GM12878 (cell line): Measurements from ENCODE around the gene ARF3. TPM values are rescaled to one million over a fixed set of nuclear protein-coding genes. Genes with fewer than 3 reads are reported as not detected.

Experiments used
- CHD2 ChIP-seq: IDR thresholded peaks from 2 replicates; pipeline ENCODE4 v1.6.1; 2011; ENCODE audit warnings: low read depth, low read length, improper control_type of control experiment, borderline replicate concordance
- EGR1 ChIP-seq, 2 experiments: IDR thresholded peaks; 1 replicate in 1 of 2; 2 replicates in 1 of 2; pipeline ENCODE4 v1.6.1; 2011 to 2012; ENCODE audit warnings: low read depth in 2 of 2, low read length in 2 of 2, borderline replicate concordance in 1 of 2, mild to moderate bottlenecking in 1 of 2, moderate library complexity in 1 of 2
- FOXM1 ChIP-seq: IDR thresholded peaks from 2 replicates; pipeline ENCODE4 v1.6.1; 2012; ENCODE audit warnings: low read depth, mild to moderate bottlenecking, inconsistent platforms, low read length, moderate library complexity
- HCFC1 ChIP-seq: fragments of 150-350 bp; IDR thresholded peaks from 2 replicates; pipeline ENCODE4 v1.6.1; 2014; ENCODE audit warnings: low read length
- HDAC2 ChIP-seq: fragments of 200-600 bp; sonication (generic); IDR thresholded peaks from 2 replicates; pipeline ENCODE4 v1.6.1; 2017
- HDAC6 ChIP-seq: fragments of 200-600 bp; sonication (generic); IDR thresholded peaks from one replicate; pipeline ENCODE4 v1.8.0; 2017; ENCODE audit warnings: antibody characterized with exemption; ENCODE audit not compliant: unreplicated experiment
- IRF5 ChIP-seq: fragments of 450-650 bp; IDR thresholded peaks from 2 replicates; pipeline ENCODE4 v1.6.1; 2017; ENCODE audit warnings: borderline replicate concordance
- JUND ChIP-seq: IDR thresholded peaks from 2 replicates; pipeline ENCODE4 v1.6.1; 2012; ENCODE audit warnings: low read depth, mild to moderate bottlenecking, low read length, improper control_type of control experiment, moderate library complexity
- MEF2B ChIP-seq: fragments of 450-650 bp; IDR thresholded peaks from 2 replicates; pipeline ENCODE4 v1.6.1; 2018; ENCODE audit warnings: mild to moderate bottlenecking, moderate library complexity; ENCODE audit not compliant: partially characterized antibody, poor library complexity, severe bottlenecking
- NFXL1 ChIP-seq: fragments of 450-650 bp; IDR thresholded peaks from 2 replicates; pipeline ENCODE4 v1.6.1; 2017; ENCODE audit warnings: antibody characterized with exemption, mild to moderate bottlenecking, borderline replicate concordance
- NR2C1 ChIP-seq: fragments of 450-650 bp; IDR thresholded peaks from 2 replicates; pipeline ENCODE4 v1.6.1; 2017; ENCODE audit warnings: antibody characterized with exemption, mild to moderate bottlenecking, moderate library complexity
- PBX3 ChIP-seq: IDR thresholded peaks from 2 replicates; pipeline ENCODE4 v1.6.1; 2011; ENCODE audit warnings: mild to moderate bottlenecking, low read depth, low read length, moderate library complexity; ENCODE audit not compliant: insufficient replicate concordance
- PKNOX1 ChIP-seq: fragments of 450-650 bp; IDR thresholded peaks from 2 replicates; pipeline ENCODE4 v1.6.1; 2016; ENCODE audit warnings: mild to moderate bottlenecking
- POU2F2 ChIP-seq: IDR thresholded peaks from 3 replicates; pipeline ENCODE4 v1.6.1; 2011; ENCODE audit warnings: low read depth, mild to moderate bottlenecking, low read length, borderline replicate concordance
- RBBP5 ChIP-seq: fragments of 200-600 bp; sonication (generic); conservative IDR thresholded peaks from 2 replicates; pipeline ENCODE4 v1.6.1; 2016
- RFX5 ChIP-seq: IDR thresholded peaks from 2 replicates; pipeline ENCODE4 v1.6.1; 2011; ENCODE audit warnings: low read depth, low read length, improper control_type of control experiment
- SMARCA5 ChIP-seq: fragments of 450-650 bp; IDR thresholded peaks from 2 replicates; pipeline ENCODE4 v1.6.1; 2017; ENCODE audit warnings: mild to moderate bottlenecking
- SMC3 ChIP-seq: IDR thresholded peaks from 2 replicates; pipeline ENCODE4 v1.6.1; 2011; ENCODE audit warnings: low read length, improper control_type of control experiment, borderline replicate concordance
- SREBF1 ChIP-seq: IDR thresholded peaks from 2 replicates; pipeline ENCODE4 v1.6.1; 2012; ENCODE audit warnings: mild to moderate bottlenecking, low read length
- TCF7 ChIP-seq: IDR thresholded peaks from 2 replicates; pipeline ENCODE4 v1.6.1; 2014; ENCODE audit warnings: antibody characterized with exemption, borderline replicate concordance
- ZNF622 ChIP-seq: fragments of 450-650 bp; IDR thresholded peaks from 2 replicates; pipeline ENCODE4 v1.6.1; 2017; ENCODE audit warnings: mild to moderate bottlenecking, inconsistent platforms
- ZNF687 ChIP-seq: fragments of 450-650 bp; IDR thresholded peaks from 2 replicates; pipeline ENCODE4 v1.6.1; 2017; ENCODE audit warnings: mild to moderate bottlenecking, moderate library complexity
- ZSCAN29 ChIP-seq: fragments of 450-650 bp; IDR thresholded peaks from 2 replicates; pipeline ENCODE4 v1.6.1; 2017; ENCODE audit warnings: mild to moderate bottlenecking, moderate library complexity
- polyA plus RNA-seq, 11 experiments: library from polyadenylated mRNA; depleted of rRNA in 4 of 11; unstranded in 6 of 11; stranded (reverse) in 5 of 11; fragments of >200 nt; fragmentation: Nextera tagmentation in 4 of 11; fragmentation: Illumina TruSeq in 1 of 11; extraction: Ambion mirVana in 4 of 11; extraction: Trizol in 1 of 11; gene quantifications; 1 replicate in 1 of 11; 2 replicates in 10 of 11; pipeline versions ENCODE4 v1.2.1 to v1.2.3, GENCODE V29; 2011 to 2016; ENCODE audit warnings: inconsistent platforms in 2 of 11, missing spikeins in 2 of 11, low read depth in 1 of 11
- total RNA-seq, 4 experiments: library from RNA; depleted of rRNA in 3 of 4; stranded (reverse); fragments of >200 nt in 3 of 4; fragmentation: Illumina TruSeq in 1 of 4; extraction: Trizol in 1 of 4; gene quantifications; 2 replicates each; pipeline versions ENCODE4 v1.2.1 to v1.2.3, GENCODE V29; 2013 to 2021

Gene ARF3
- total and polyA plus RNA-seq, 10 of the 15 experiments (the other 5 are each of a cell fraction or from before 2014, with no cell fraction given), result 8.7 to 263 (median 74.4) TPM

GRCh38 chr12:48957141-48958048, at the start of gene ARF3 (continued):
- TF ChIP-seq ZNF687 (no peak), SMARCA5 (no peak), PKNOX1 (peak; percentile 75), NR2C1 (no peak), RFX5 (no peak), EGR1 (IDR thresholded peaks at IDR 0.05; ENCODE audit: borderline replicate concordance in 1 of 2, low read depth in 2 of 2, low read length in 2 of 2) (peak in 1 of 2 experiments; percentile 87; a peak in 2 of 3 replicates), HCFC1 (no peak; the same call in 1 of the 2 replicates), CHD2 (peak; percentile 99), HDAC6 (no peak), ZSCAN29 (no peak), POU2F2 (no peak), HDAC2 (no peak), FOXM1 (no peak), TCF7 (no peak), SMC3 (no peak), IRF5 (peak; percentile 94), PBX3 (no peak), SREBF1 (no peak), NFXL1 (no peak), JUND (no peak), RBBP5 (no peak), ZNF622 (no peak), MEF2B (peak; percentile 38)
